BE2C (cell line): ENCODE results near the gene PBX2.
"Not testable (repeated sequence)": the region's sequence is repeated elsewhere in the genome, so short reads cannot be mapped to it uniquely, and the experiment has no call there.

Experiments
- DNase-seq: peaks from one replicate; pipeline ENCODE4 v3.0.0-alpha.2; 2020
- H3K27me3 ChIP-seq: fragments of 250-450 bp; sonication (Bioruptor Pico); 2 replicates; pipeline ENCODE4 v1.5.1; 2020; ENCODE audit warnings: mild to moderate bottlenecking
- H3K36me3 ChIP-seq: fragments of 250-450 bp; sonication (Bioruptor Pico); 2 replicates; pipeline ENCODE4 v1.5.1; 2020; ENCODE audit warnings: mild to moderate bottlenecking
- H3K4me1 ChIP-seq: fragments of 250-450 bp; sonication (Bioruptor Pico); 2 replicates; pipeline ENCODE4 v1.5.1; 2020
- H3K4me3 ChIP-seq: 2 replicates; pipeline ENCODE4 v1.5.1; 2011; ENCODE audit warnings: low read depth, low read length
- H3K9me3 ChIP-seq: fragments of 250-450 bp; sonication (Bioruptor Pico); 2 replicates; pipeline ENCODE4 v1.5.1; 2020
- TF ChIP-seq, protein P1 (sequence below): IDR thresholded peaks from 2 replicates; pipeline ENCODE4 v1.5.1; 2012; ENCODE audit warnings: mild to moderate bottlenecking, low read depth, low read length

PBX2 gene

DNA sequence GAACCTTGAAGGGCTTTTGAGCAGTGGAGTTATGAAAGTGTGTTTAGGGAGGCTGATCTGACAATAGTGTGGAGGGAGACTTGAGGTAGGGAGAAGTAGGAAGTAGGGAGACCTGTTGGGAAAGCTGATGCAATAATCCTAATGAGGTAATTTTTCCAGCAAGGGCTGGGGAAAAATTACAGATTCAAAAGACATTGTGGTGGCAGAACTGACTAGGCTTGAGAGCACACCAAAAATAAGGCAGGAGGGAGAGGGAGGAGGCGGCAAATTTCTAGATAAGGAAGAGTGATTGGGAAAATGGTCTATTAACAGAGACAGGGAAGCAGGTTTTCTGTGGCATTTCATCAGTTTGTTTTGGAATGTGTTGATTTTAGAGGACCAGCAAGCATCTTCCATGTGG lies 43.7 kb downstream of the PBX2 start:
- no peak for DNase-seq
- H3K4me3 ChIP-seq: no peak overlapping the region
- no peaks in the 10 kb centered on the region for H3K36me3 ChIP-seq
- H3K9me3 ChIP-seq: no peaks in the 10 kb centered on the region
- TF ChIP-seq, protein P1, sequence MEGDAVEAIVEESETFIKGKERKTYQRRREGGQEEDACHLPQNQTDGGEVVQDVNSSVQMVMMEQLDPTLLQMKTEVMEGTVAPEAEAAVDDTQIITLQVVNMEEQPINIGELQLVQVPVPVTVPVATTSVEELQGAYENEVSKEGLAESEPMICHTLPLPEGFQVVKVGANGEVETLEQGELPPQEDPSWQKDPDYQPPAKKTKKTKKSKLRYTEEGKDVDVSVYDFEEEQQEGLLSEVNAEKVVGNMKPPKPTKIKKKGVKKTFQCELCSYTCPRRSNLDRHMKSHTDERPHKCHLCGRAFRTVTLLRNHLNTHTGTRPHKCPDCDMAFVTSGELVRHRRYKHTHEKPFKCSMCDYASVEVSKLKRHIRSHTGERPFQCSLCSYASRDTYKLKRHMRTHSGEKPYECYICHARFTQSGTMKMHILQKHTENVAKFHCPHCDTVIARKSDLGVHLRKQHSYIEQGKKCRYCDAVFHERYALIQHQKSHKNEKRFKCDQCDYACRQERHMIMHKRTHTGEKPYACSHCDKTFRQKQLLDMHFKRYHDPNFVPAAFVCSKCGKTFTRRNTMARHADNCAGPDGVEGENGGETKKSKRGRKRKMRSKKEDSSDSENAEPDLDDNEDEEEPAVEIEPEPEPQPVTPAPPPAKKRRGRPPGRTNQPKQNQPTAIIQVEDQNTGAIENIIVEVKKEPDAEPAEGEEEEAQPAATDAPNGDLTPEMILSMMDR: no peak
- H3K4me1 ChIP-seq: no peaks in the 10 kb centered on the region
- no peaks in the 10 kb centered on the region for H3K27me3 ChIP-seq

DNA sequence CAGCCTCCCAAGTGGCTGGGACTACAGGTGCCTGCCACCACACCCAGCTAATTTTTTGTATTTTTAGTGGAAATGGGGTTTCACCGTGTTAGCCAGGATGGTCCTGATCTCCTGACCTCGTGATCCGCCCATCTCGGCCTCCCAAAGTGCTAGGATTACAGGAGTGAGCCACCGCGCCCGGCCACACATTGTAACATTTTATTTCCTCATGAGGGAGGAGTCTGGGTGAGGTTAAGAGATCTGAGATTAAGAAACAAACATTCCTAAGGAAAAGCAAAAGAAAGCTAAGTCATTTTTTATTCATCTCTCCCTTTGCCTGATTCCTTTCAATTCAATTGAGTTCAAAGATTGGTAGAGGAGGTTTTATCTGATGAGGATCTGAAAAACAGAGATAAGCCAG lies 45.8 kb downstream of the PBX2 start:
- H3K9me3 ChIP-seq, DNase-seq, H3K4me3 ChIP-seq, H3K27me3 ChIP-seq, H3K4me1 ChIP-seq, H3K36me3 ChIP-seq: not testable (repeated sequence)

DNA sequence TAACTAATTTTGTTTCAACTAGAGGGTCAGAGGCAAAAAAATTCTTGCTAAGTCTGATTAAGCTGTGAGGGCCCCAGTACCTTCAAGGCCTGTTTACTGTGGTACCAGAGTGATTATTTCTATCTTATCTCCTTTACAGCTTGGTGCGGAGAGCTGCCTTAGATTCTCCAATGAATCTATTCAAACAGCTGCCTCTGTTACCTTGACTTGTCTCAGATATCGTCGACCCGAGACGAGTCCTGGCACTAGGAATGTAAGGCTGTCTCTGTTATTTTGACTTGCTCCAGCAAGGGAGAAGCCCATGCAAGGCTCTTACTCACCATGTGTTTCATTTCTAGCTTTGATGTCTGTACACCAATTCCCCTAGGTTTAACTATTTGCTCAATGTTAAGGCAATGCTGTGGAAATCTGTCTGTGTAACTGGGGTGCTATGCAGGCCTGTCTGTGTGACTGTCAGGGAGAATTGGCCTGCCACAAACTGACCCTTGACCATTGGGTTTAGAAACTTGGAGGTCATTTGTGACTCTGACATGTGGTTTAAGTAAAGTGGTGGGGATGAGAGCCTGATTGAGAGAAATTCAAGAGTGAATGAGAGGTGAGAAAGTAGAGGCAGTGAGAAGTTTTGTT lies 49.5 kb downstream of the PBX2 start:
- H3K36me3 ChIP-seq: no peaks in the 10 kb centered on the region
- no peaks in the 10 kb centered on the region for H3K9me3 ChIP-seq
- H3K4me1 ChIP-seq: no peaks in the 10 kb centered on the region
- H3K27me3 ChIP-seq: no peaks in the 10 kb centered on the region
- DNase-seq: no peak
- H3K4me3 ChIP-seq: no peak overlapping the region
- TF ChIP-seq, protein P1: no peak

DNA sequence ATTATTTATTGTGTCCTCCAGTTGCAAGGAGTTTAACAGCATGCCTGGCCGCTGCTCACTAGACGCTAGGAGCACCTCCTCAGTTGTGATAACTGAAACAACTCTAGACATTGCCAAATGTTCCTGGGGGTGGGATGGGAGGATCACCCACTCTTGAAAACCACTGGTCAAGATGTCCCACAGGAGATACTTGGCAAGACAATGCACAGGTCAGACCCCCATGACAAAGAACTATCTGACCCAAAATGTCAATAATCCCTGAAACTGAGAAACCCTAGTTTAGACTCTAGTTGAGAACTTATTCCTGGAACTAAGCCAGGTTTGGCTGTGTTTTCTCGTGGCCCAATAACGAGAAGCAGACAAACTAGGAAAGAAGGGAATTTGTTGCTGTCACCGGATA lies 50.4 kb downstream of the PBX2 start:
- Histone ChIP-seq H3K36me3 (no peaks in the 10 kb centered on the region), H3K27me3 (no peaks in the 10 kb centered on the region), H3K9me3 (no peaks in the 10 kb centered on the region), H3K4me1 (no peaks in the 10 kb centered on the region), H3K4me3 (no peak overlapping the region)
- DNase-seq: no peak
- TF ChIP-seq, protein P1: no peak

DNA sequence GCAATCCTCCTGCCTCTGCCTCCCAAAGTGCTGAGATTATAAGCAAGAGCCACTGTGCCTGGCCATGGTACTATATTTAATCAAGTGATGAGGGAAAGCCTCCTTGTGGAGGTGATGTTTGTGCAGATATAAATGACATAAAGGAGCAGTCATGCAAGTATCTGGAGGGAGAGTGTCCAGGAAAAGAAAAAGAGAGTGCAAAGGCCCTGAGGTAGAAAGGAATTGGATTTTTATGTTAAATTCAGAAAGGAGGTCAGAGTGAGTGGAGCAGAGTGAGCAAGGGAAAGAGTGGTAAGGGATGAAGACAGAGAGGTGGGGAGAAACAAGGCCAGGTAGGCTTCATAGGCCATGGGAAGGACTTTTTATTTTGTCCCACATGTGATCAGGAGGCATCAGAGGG lies 52.5 kb downstream of the PBX2 start:
- DNase-seq: no peak
- no peaks in the 10 kb centered on the region for H3K4me1 ChIP-seq
- no peaks in the 10 kb centered on the region for H3K27me3 ChIP-seq
- H3K9me3 ChIP-seq: no peaks in the 10 kb centered on the region
- TF ChIP-seq, protein P1: no peak
- no peaks in the 10 kb centered on the region for H3K36me3 ChIP-seq
- H3K4me3 ChIP-seq: no peak overlapping the region
